Heart left ventricle (tissue), 16 donors: ENCODE measurements around the gene LITAF. TPM values are rescaled to one million over a fixed set of nuclear protein-coding genes. Genes with fewer than 3 reads are reported as not detected.

Experiments used
- ATAC-seq, 4 donors: fragments of 200-7000 bp; cut with Tn5 transposase; one replicate each; pipeline ENCODE4 v1.9.1; 2020 to 2022; ENCODE audit warnings: moderate library complexity in 4 of 4, mild to moderate bottlenecking in 3 of 4, moderate number of reproducible peaks in 1 of 4
- DNase-seq, 5 donors: peaks; one replicate each; pipeline ENCODE4 v3.0.0-alpha.2; 2020
- H3K27ac ChIP-seq, 12 donors: fragments of 200-600 bp; sonication (generic) in 4 of 12; one replicate each; pipeline versions ENCODE4 v1.5.0 to v1.8.0; 2016 to 2022; ENCODE audit warnings: mild to moderate bottlenecking in 2 of 12
- H3K27me3 ChIP-seq, 9 donors: fragments of 200-600 bp; sonication (generic) in 2 of 9; one replicate each; pipeline versions ENCODE4 v1.5.1 to v1.8.0; 2016 to 2022; ENCODE audit warnings: mild to moderate bottlenecking in 3 of 9
- H3K36me3 ChIP-seq, 9 donors: fragments of 200-600 bp; sonication (generic) in 2 of 9; one replicate each; pipeline versions ENCODE4 v1.5.0 to v1.8.0; 2018 to 2022; ENCODE audit warnings: mild to moderate bottlenecking in 2 of 9
- H3K4me1 ChIP-seq, 12 donors: fragments of 200-600 bp; sonication (generic) in 4 of 12; one replicate each; pipeline versions ENCODE4 v1.5.0 to v1.8.0; 2016 to 2022; ENCODE audit warnings: mild to moderate bottlenecking in 3 of 12
- H3K4me3 ChIP-seq, 12 donors: fragments of 200-600 bp; sonication (generic) in 4 of 12; one replicate each; pipeline versions ENCODE4 v1.5.0 to v1.8.0; 2017 to 2022; ENCODE audit warnings: mild to moderate bottlenecking in 9 of 12, moderate library complexity in 4 of 12
- H3K9me3 ChIP-seq, 12 donors: fragments of 200-600 bp; sonication (generic) in 4 of 12; one replicate each; pipeline versions ENCODE4 v1.5.0 to v1.8.0; 2016 to 2022; ENCODE audit warnings: mild to moderate bottlenecking in 1 of 12
- CTCF ChIP-seq, 12 donors: fragments of 200-600 bp; sonication (generic) in 4 of 12; IDR thresholded peaks; one replicate each; pipeline versions ENCODE4 v1.5.0 to v1.8.0; 2018 to 2022; ENCODE audit warnings: antibody characterized with exemption in 12 of 12, mild to moderate bottlenecking in 5 of 12
- POLR2A ChIP-seq, 2 donors: fragments of 450-650 bp; IDR thresholded peaks; one replicate each; pipeline ENCODE4 v1.6.1; 2017; ENCODE audit warnings: antibody characterized with exemption in 2 of 2, mild to moderate bottlenecking in 2 of 2, moderate library complexity in 2 of 2
- WGBS, 4 donors: extraction: QIAGEN DNeasy Blood & Tissue Kit in 2 of 4; methylation state at CpG; one replicate each; pipeline versions ENCODE4 v1.1.5 to v1.1.7; 2013 to 2018; 5-methylcytosine and 5-hydroxymethylcytosine counted together
- intact Hi-C, 10 donors: fragments of 100-400 bp; cut with DNase I; formaldehyde crosslinking; loops; one replicate each; pipeline versions ENCODE4 v1.11.1 to v1.14.2; 2022
- polyA plus RNA-seq, 2 donors: library from polyadenylated mRNA; stranded (reverse); fragments of 200-250 nt; gene quantifications; one replicate each; pipeline ENCODE4 v1.2.3, GENCODE V29; 2013
- total RNA-seq, 9 donors: library from RNA; depleted of rRNA in 2 of 9; stranded (reverse); fragments of >200 nt in 2 of 9; fragmentation: NEBNext Ultra II Directional in 3 of 9; extraction: Animal tissue kit (Norgen Biotek cat#: 25700) in 3 of 9; gene quantifications; one replicate each; pipeline versions ENCODE4 v1.1.0 to v1.2.4, GENCODE V29; 2016 to 2023
- donor health status: ischemic (EF 13 %, LVEDD 7.1; RV severe dilation, severe dysfunction).
- donor health status: healthy with polysubstance abuse.
- donor health status: DM: no; HTN: yes; CAD: no.
- donor health status: DM: no; HTN: no; CAD: no.
- donor health status: ischemic (EF 25% LVEDD 6.9; RV normal size, moderate dysfunction).
- donor health status: ischemic (EF 25% LVEDD 5.7; RV mildly dilated, moderate dysfunction).
- donor health status: healthy.
- donor health status: DM: yes; HTN: yes; CAD: no.
- donor health status: ischemic (EF 35%, LVEDD 5.7; RV mildly dilated, moderate dysfunction).
- donor health status: nonischemic (EF 11% LVEDD 7.7; RV severe dilation, severe dysfunction).
- donor health status: DM: yes; HTN: yes; CAD: no.
- donor health status: PGD.
- donor health status: ischemic (EF 29% LVEDD 5.4; RV normal size, mild dysfunction).
- donor health status: nonischemic (EF 23%, LVEDD 6.1; RV moderate dilation, normal function).

Gene LITAF
- total and polyA plus RNA-seq, 11 donors: 12.2 to 133 (median 46.5) TPM

GRCh38 chr16:11564046-11564926 is 22.4 kb downstream of the LITAF start:
- ATAC-seq (no peak), DNase-seq (no peak)
- H3K4me1 ChIP-seq: peaks cover 0 to 45% (median 10%) of the 10 kb centered on the region in 12 donors
- no peak overlapping the region for H3K4me3 ChIP-seq
- 86 to 91% (median 90%) methylated on average over 24 of the region's 24 CpGs for WGBS, 4 donors
- TF ChIP-seq POLR2A (IDR thresholded peaks at IDR 0.05) (no peak), CTCF (IDR thresholded peaks at IDR 0.05) (no peak)
- peak overlapping the region in 1 of 12 donors; percentile 79 for H3K27ac ChIP-seq
- no peaks in the 10 kb centered on the region for H3K9me3 ChIP-seq
- H3K27me3 ChIP-seq: no peaks in the 10 kb centered on the region
- intact Hi-C loops: no loop called here
- H3K36me3 ChIP-seq: peaks cover 0 to 37% (median 0%) of the 10 kb centered on the region in 9 donors

GRCh38 chr16:11563493-11564040 is 23.2 kb downstream of the LITAF start:
- no peaks in the 10 kb centered on the region for H3K27me3 ChIP-seq
- intact Hi-C loops: no loop called here
- peaks cover 0 to 37% (median 0%) of the 10 kb centered on the region in 9 donors for H3K36me3 ChIP-seq
- no peak overlapping the region for H3K4me3 ChIP-seq
- H3K27ac ChIP-seq: peak overlapping the region in 1 of 12 donors; percentile 79
- ATAC-seq: no peak
- TF ChIP-seq POLR2A (IDR thresholded peaks at IDR 0.05): no peak
- TF ChIP-seq CTCF (IDR thresholded peaks at IDR 0.05): no peak
- WGBS, 4 donors: 75 to 78% (median 76%) methylated on average over 6 of the region's 6 CpGs
- H3K9me3 ChIP-seq: no peaks in the 10 kb centered on the region
- DNase-seq: no peak
- H3K4me1 ChIP-seq: peaks cover 0 to 52% (median 11%) of the 10 kb centered on the region in 12 donors

GRCh38 chr16:11562941-11563340 is 23.8 kb downstream of the LITAF start:
- no peak for TF ChIP-seq POLR2A (IDR thresholded peaks at IDR 0.05)
- no peak for TF ChIP-seq CTCF (IDR thresholded peaks at IDR 0.05)
- H3K9me3 ChIP-seq: no peaks in the 10 kb centered on the region
- peaks cover 0 to 58% (median 17%) of the 10 kb centered on the region in 12 donors for H3K4me1 ChIP-seq
- no peak for ATAC-seq
- whole genome bisulfite sequencing, 4 donors: 90 to 92% (median 91%) methylated on average over 10 of the region's 10 CpGs
- peak overlapping the region in 2 of 12 donors; percentile 15 to 79 for H3K27ac ChIP-seq
- H3K27me3 ChIP-seq: no peaks in the 10 kb centered on the region
- peaks cover 0 to 42% (median 0%) of the 10 kb centered on the region in 9 donors for H3K36me3 ChIP-seq
- H3K4me3 ChIP-seq: no peak overlapping the region
- intact Hi-C loops: no loop called here
- no peak for DNase-seq

GRCh38 chr16:11562411-11562810 is 24.3 kb downstream of the LITAF start:
- WGBS, 4 donors: 70 to 82% (median 76%) methylated on average over 7 of the region's 7 CpGs
- intact Hi-C loops: no loop called here
- no peaks in the 10 kb centered on the region for H3K27me3 ChIP-seq
- H3K27ac ChIP-seq: peak overlapping the region in 3 of 12 donors; percentile 15 to 79 (median 22)
- H3K4me1 ChIP-seq: peaks cover 0 to 63% (median 17%) of the 10 kb centered on the region in 12 donors
- H3K36me3 ChIP-seq: peaks cover 0 to 43% (median 0%) of the 10 kb centered on the region in 9 donors
- H3K9me3 ChIP-seq: no peaks in the 10 kb centered on the region
- no peak for ATAC-seq
- H3K4me3 ChIP-seq: no peak overlapping the region
- DNase-seq: no peak
- TF ChIP-seq CTCF (IDR thresholded peaks at IDR 0.05) (no peak), POLR2A (IDR thresholded peaks at IDR 0.05) (no peak)
